GM19023 (cell line): ENCODE results near the gene NCBP2.

Experiments used
- ATAC-seq: cut with Tn5 transposase; IDR thresholded peaks from one replicate; pipeline ENCODE4 v1.9.1; 2021; ENCODE audit warnings: mild to moderate bottlenecking, moderate library complexity; ENCODE audit not compliant: unreplicated experiment

The NCBP2 gene

DNA sequence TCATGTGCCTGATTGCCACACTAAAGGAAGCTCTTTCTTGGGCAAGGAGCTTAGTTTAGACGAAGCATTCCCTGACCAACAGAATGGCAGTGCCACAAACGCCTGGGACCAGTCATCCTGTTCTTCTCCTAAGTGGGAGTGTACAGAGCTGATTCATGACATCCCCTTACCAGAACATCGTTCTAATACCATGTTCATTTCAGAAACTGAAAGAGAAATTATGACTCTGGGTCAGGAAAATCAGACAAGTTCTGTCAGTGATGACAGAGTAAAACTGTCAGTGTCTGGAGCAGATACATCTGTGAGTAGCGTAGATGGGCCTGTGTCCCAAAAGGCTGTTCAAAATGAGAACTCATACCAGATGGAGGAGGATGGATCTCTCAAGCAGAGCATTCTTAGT lies 56.2 kb downstream of the NCBP2 start:
- no peak for ATAC-seq
